C4-2B (cell line): ENCODE data around the gene NANS.

Experiments used
- ZFX ChIP-seq: fragments of 450-650 bp; IDR thresholded peaks from 2 replicates; pipeline ENCODE4 v1.6.1; 2017
- TF ChIP-seq, protein P1 (sequence below): fragments of 450-650 bp; conservative IDR thresholded peaks from 2 replicates; pipeline ENCODE4 v1.5.1; 2017; ENCODE audit warnings: mild to moderate bottlenecking

DNA sequence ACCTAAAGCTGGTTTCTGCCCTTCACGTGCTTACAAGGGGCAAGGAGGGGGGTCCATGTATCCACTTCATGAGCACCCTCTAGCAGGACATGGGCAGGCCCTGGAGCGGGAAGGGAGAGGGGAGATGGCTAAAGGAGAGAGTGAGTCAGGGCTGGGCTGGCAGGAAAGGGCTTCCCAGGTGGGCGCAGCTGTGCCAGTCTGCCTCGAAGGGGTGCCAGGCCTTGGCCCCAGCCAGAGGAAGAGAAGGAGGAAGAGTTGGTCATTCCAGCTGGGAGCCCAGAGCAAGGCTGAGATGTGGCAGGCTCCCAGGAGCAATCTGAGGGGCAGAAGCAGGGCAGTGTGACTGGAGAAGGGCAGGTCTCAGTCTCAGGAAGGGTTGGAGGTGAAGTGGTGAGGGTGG lies 37.8 kb downstream of the NANS start:
- TF ChIP-seq, protein P1, sequence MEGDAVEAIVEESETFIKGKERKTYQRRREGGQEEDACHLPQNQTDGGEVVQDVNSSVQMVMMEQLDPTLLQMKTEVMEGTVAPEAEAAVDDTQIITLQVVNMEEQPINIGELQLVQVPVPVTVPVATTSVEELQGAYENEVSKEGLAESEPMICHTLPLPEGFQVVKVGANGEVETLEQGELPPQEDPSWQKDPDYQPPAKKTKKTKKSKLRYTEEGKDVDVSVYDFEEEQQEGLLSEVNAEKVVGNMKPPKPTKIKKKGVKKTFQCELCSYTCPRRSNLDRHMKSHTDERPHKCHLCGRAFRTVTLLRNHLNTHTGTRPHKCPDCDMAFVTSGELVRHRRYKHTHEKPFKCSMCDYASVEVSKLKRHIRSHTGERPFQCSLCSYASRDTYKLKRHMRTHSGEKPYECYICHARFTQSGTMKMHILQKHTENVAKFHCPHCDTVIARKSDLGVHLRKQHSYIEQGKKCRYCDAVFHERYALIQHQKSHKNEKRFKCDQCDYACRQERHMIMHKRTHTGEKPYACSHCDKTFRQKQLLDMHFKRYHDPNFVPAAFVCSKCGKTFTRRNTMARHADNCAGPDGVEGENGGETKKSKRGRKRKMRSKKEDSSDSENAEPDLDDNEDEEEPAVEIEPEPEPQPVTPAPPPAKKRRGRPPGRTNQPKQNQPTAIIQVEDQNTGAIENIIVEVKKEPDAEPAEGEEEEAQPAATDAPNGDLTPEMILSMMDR = no peak
- TF ChIP-seq ZFX = no peak
